HepG2 (cell line): ENCODE measurements around the gene PFKM. TPM values are rescaled to one million over a fixed set of nuclear protein-coding genes. Genes with fewer than 3 reads are reported as not detected.

Experiments used
- CCDC6 ChIP-seq: sonication (generic); formaldehyde crosslinking; IDR thresholded peaks from 2 replicates; pipeline ENCODE4 v1.8.1; 2022; ENCODE audit warnings: mild to moderate bottlenecking, missing genetic modification reagents, moderate library complexity
- MXD1 ChIP-seq: sonication (generic); formaldehyde crosslinking; IDR thresholded peaks from 2 replicates; pipeline ENCODE4 v1.4.0; 2020; ENCODE audit warnings: mild to moderate bottlenecking, missing genetic modification reagents
- RAD21 ChIP-seq: fragments of 450-650 bp; formaldehyde crosslinking; IDR thresholded peaks from 2 replicates; pipeline ENCODE4 v1.5.0; 2020; ENCODE audit warnings: mild to moderate bottlenecking
- TEAD2 ChIP-seq: sonication (generic); formaldehyde crosslinking; IDR thresholded peaks from 2 replicates; pipeline ENCODE4 v1.9.0; 2021; ENCODE audit warnings: missing genetic modification reagents
- TRIM24 ChIP-seq: sonication (generic); formaldehyde crosslinking; IDR thresholded peaks from 2 replicates; pipeline ENCODE4 v1.8.0; 2022; ENCODE audit warnings: mild to moderate bottlenecking, missing genetic modification reagents
- ZNF691 ChIP-seq: sonication (generic); formaldehyde crosslinking; IDR thresholded peaks from 2 replicates; pipeline ENCODE4 v1.4.0; 2020; ENCODE audit warnings: missing genetic modification reagents, low read depth, mild to moderate bottlenecking, borderline replicate concordance
- polyA plus RNA-seq, 8 experiments: library from polyadenylated mRNA; depleted of rRNA in 3 of 8; stranded (reverse) in 7 of 8; unstranded in 1 of 8; fragments of >200 nt; fragmentation: Illumina TruSeq in 4 of 8; extraction: Trizol in 4 of 8; gene quantifications; 2 replicates each; pipeline versions ENCODE4 v1.2.1 to v1.2.3, GENCODE V29; 2011 to 2016; ENCODE audit warnings: low read depth in 4 of 8, missing spikeins in 1 of 8, mixed read lengths in 1 of 8; ENCODE audit not compliant: insufficient read depth in 1 of 8
- total RNA-seq, 5 experiments: library from RNA; depleted of rRNA; stranded (reverse); fragments of >200 nt; fragmentation: Illumina TruSeq; extraction: Trizol; gene quantifications; 2 replicates each; pipeline ENCODE4 v1.2.3, GENCODE V29; 2016; ENCODE audit warnings: low read depth in 1 of 5
- TF ChIP-seq, protein P1 (sequence below): sonication (generic); formaldehyde crosslinking; IDR thresholded peaks from 2 replicates; pipeline ENCODE4 v1.4.0; 2020; ENCODE audit warnings: missing genetic modification reagents, mild to moderate bottlenecking, borderline replicate concordance
- TF ChIP-seq, protein P2 (sequence below): IDR thresholded peaks from 2 replicates; pipeline ENCODE4 v1.4.0; 2020; ENCODE audit warnings: mild to moderate bottlenecking, missing genetic modification reagents
- TF ChIP-seq, protein P3 (sequence below): sonication (generic); formaldehyde crosslinking; conservative IDR thresholded peaks from 2 replicates; pipeline ENCODE4 v1.8.0; 2022; ENCODE audit warnings: mild to moderate bottlenecking, moderate library complexity, missing genetic modification reagents
- TF ChIP-seq, protein P4 (sequence below): sonication (generic); formaldehyde crosslinking; IDR thresholded peaks from 2 replicates; pipeline ENCODE4 v1.4.0; 2020; ENCODE audit warnings: missing genetic modification reagents

PFKM gene
- total and polyA plus RNA-seq, 2 of the 13 experiments (the other 11 are each of a cell fraction or from before 2014, with no cell fraction given), result 1.9 to 2.4 TPM

DNA sequence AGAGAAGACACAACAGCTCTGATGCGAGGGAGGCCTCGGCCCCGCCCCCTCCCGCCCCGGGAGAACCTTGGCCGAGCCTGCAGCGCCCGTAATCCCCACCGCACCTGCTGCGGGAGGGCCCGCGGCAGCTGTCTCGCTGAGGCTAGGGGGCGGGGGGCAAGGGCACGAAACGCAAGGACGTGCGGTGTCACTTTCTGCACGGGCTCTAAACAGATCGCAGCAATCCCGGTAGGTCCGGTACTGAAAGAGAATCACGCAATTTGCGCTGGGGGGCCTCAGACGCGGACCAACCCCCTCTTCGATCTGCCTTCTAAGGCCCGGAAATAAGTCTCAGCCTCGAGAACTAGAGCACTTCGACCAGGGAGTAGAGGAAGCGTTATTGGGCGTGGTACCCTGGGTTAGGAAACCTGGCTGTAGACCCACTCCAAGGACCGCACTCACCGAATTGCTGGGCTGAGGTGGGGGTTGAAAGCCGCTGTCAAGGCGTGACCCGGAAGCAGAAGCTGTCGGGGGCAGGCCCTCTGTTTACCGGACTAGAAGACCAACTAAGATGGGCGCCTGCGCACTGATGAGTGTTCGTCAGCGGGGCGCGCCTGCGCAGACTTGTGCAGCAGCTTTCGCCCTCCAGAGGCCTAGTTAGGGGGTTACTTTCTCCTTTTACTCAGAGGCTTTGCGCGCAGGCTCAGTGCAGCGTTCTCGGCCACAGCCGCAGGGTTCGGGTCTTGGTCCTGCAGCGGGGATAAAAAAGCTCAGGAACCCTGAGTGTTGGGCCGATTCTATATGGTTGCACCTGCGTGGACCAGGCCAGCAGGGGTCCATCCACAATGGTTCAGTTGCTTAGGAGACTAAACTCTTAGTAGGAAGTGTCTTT is 38.1 kb downstream of the PFKM start, which contains the start of gene ASB8 (continued):
- TF ChIP-seq, protein P1, sequence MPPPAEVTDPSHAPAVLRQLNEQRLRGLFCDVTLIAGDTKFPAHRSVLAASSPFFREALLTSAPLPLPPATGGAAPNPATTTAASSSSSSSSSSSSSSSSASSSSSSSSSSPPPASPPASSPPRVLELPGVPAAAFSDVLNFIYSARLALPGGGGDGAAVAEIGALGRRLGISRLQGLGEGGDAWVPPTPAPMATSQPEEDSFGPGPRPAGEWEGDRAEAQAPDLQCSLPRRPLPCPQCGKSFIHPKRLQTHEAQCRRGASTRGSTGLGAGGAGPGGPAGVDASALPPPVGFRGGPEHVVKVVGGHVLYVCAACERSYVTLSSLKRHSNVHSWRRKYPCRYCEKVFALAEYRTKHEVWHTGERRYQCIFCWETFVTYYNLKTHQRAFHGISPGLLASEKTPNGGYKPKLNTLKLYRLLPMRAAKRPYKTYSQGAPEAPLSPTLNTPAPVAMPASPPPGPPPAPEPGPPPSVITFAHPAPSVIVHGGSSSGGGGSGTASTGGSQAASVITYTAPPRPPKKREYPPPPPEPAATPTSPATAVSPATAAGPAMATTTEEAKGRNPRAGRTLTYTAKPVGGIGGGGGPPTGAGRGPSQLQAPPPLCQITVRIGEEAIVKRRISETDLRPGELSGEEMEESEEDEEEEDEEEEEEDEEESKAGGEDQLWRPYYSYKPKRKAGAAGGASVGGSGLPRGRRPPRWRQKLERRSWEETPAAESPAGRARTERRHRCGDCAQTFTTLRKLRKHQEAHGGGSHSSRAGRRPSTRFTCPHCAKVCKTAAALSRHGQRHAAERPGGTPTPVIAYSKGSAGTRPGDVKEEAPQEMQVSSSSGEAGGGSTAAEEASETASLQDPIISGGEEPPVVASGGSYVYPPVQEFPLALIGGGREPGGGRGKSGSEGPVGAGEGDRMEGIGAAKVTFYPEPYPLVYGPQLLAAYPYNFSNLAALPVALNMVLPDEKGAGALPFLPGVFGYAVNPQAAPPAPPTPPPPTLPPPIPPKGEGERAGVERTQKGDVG (CRISPR knock-in tag), result no peak
- no peak for TF ChIP-seq TRIM24 (CRISPR knock-in tag)
- TF ChIP-seq CCDC6, result no peak
- TF ChIP-seq, protein P2, sequence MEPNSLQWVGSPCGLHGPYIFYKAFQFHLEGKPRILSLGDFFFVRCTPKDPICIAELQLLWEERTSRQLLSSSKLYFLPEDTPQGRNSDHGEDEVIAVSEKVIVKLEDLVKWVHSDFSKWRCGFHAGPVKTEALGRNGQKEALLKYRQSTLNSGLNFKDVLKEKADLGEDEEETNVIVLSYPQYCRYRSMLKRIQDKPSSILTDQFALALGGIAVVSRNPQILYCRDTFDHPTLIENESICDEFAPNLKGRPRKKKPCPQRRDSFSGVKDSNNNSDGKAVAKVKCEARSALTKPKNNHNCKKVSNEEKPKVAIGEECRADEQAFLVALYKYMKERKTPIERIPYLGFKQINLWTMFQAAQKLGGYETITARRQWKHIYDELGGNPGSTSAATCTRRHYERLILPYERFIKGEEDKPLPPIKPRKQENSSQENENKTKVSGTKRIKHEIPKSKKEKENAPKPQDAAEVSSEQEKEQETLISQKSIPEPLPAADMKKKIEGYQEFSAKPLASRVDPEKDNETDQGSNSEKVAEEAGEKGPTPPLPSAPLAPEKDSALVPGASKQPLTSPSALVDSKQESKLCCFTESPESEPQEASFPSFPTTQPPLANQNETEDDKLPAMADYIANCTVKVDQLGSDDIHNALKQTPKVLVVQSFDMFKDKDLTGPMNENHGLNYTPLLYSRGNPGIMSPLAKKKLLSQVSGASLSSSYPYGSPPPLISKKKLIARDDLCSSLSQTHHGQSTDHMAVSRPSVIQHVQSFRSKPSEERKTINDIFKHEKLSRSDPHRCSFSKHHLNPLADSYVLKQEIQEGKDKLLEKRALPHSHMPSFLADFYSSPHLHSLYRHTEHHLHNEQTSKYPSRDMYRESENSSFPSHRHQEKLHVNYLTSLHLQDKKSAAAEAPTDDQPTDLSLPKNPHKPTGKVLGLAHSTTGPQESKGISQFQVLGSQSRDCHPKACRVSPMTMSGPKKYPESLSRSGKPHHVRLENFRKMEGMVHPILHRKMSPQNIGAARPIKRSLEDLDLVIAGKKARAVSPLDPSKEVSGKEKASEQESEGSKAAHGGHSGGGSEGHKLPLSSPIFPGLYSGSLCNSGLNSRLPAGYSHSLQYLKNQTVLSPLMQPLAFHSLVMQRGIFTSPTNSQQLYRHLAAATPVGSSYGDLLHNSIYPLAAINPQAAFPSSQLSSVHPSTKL (CRISPR knock-in tag), result 0 out of 2 replicates have a peak, but pooled peaks have one; percentile 31
- TF ChIP-seq MXD1, result peak; percentile 73; the same call in 1 of the 2 replicates
- 0 out of 2 replicates have a peak, but pooled peaks have one; percentile 11 for TF ChIP-seq ZNF691 (CRISPR knock-in tag)
- TF ChIP-seq, protein P3, sequence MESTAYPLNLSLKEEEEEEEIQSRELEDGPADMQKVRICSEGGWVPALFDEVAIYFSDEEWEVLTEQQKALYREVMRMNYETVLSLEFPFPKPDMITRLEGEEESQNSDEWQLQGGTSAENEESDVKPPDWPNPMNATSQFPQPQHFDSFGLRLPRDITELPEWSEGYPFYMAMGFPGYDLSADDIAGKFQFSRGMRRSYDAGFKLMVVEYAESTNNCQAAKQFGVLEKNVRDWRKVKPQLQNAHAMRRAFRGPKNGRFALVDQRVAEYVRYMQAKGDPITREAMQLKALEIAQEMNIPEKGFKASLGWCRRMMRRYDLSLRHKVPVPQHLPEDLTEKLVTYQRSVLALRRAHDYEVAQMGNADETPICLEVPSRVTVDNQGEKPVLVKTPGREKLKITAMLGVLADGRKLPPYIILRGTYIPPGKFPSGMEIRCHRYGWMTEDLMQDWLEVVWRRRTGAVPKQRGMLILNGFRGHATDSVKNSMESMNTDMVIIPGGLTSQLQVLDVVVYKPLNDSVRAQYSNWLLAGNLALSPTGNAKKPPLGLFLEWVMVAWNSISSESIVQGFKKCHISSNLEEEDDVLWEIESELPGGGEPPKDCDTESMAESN (CRISPR knock-in tag), result peak; percentile 57; the same call in 1 of the 2 replicates
- TF ChIP-seq, protein P4, sequence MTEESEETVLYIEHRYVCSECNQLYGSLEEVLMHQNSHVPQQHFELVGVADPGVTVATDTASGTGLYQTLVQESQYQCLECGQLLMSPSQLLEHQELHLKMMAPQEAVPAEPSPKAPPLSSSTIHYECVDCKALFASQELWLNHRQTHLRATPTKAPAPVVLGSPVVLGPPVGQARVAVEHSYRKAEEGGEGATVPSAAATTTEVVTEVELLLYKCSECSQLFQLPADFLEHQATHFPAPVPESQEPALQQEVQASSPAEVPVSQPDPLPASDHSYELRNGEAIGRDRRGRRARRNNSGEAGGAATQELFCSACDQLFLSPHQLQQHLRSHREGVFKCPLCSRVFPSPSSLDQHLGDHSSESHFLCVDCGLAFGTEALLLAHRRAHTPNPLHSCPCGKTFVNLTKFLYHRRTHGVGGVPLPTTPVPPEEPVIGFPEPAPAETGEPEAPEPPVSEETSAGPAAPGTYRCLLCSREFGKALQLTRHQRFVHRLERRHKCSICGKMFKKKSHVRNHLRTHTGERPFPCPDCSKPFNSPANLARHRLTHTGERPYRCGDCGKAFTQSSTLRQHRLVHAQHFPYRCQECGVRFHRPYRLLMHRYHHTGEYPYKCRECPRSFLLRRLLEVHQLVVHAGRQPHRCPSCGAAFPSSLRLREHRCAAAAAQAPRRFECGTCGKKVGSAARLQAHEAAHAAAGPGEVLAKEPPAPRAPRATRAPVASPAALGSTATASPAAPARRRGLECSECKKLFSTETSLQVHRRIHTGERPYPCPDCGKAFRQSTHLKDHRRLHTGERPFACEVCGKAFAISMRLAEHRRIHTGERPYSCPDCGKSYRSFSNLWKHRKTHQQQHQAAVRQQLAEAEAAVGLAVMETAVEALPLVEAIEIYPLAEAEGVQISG (CRISPR knock-in tag), result peak; percentile 79
- no peak for TF ChIP-seq TEAD2 (CRISPR knock-in tag)
- TF ChIP-seq RAD21, result peak; percentile 16; the same call in 1 of the 2 replicates
